Measurements from ENCODE around the gene MXD3.

Gene MXD3

GRCh38 chr5:177302354-177303110, 9.2 kb downstream of the MXD3 start:
- no peak for DNase-seq

GRCh38 chr5:177301503-177302165, 10.1 kb downstream of the MXD3 start:
- peak; percentile 75 for DNase-seq

- DNase-seq = no peak
These were observed 10.7 kb downstream of the MXD3 start for GRCh38 chr5:177300951-177301350.

- DNase-seq = peak; percentile 83
These were observed 11.3 kb downstream of the MXD3 start for GRCh38 chr5:177300236-177300880.

- no peak for DNase-seq
These were observed 12.0 kb downstream of the MXD3 start for GRCh38 chr5:177299697-177300096.

- no peak for DNase-seq
These were observed 13.8 kb downstream of the MXD3 start for GRCh38 chr5:177297922-177298321.

GRCh38 chr5:177296581-177296980, 15.1 kb downstream of the MXD3 start:
- DNase-seq = peak; percentile 64

- peak; percentile 60 for DNase-seq
These were observed 15.8 kb downstream of the MXD3 start for GRCh38 chr5:177295924-177296323.

- no peak for DNase-seq
These were observed 17.1 kb downstream of the MXD3 start for GRCh38 chr5:177294632-177295031.

- no peak for DNase-seq
These were observed 17.7 kb downstream of the MXD3 start for GRCh38 chr5:177293819-177294581.

- no peak for DNase-seq
These were observed 20.0 kb downstream of the MXD3 start for GRCh38 chr5:177291735-177292134.

GRCh38 chr5:177290816-177291596, 20.7 kb downstream of the MXD3 start:
- no peak for DNase-seq

- no peak for DNase-seq
These were observed 23.5 kb downstream of the MXD3 start for GRCh38 chr5:177288191-177288590.

GRCh38 chr5:177276886-177277285, 34.8 kb downstream of the MXD3 start:
- DNase-seq = no peak

GRCh38 chr5:177275883-177276282, 35.8 kb downstream of the MXD3 start:
- DNase-seq = no peak

- no peak for DNase-seq
These were observed 40.6 kb downstream of the MXD3 start for GRCh38 chr5:177271113-177271512.

GRCh38 chr5:177270653-177271052, 41.0 kb downstream of the MXD3 start:
- no peak for DNase-seq

GRCh38 chr5:177269976-177270375, 41.7 kb downstream of the MXD3 start:
- no peak for DNase-seq

GRCh38 chr5:177269232-177269895, 42.3 kb downstream of the MXD3 start:
- no peak for DNase-seq

GRCh38 chr5:177265395-177265794, 46.3 kb downstream of the MXD3 start:
- no peak for DNase-seq

GRCh38 chr5:177264178-177264577, 47.5 kb downstream of the MXD3 start:
- no peak for DNase-seq

- no peak for DNase-seq
These were observed 50.2 kb downstream of the MXD3 start for GRCh38 chr5:177261510-177261909.

Data from activated effector memory CD4-positive, alpha-beta T cell treated with anti-CD3 and anti-CD28 coated beads, Interleukin-2, amount 50 U/mL, for 16 hours (primary cell).